Measurements from ENCODE around the gene COL4A1.

- TF ChIP-seq JUN (IDR thresholded peaks at IDR 0.05), result no peak
- TF ChIP-seq ZFP36 (IDR thresholded peaks at IDR 0.05; ENCODE audit: borderline replicate concordance, partially characterized antibody), result no peak
- no peak for TF ChIP-seq NR3C1 (IDR thresholded peaks at IDR 0.05)
- no peak for TF ChIP-seq CTCF (IDR thresholded peaks at IDR 0.05)
- no peak for TF ChIP-seq RAD21 (conservative IDR thresholded peaks at IDR 0.05 in 1 of 2, IDR thresholded peaks at IDR 0.05 in 1 of 2)
- no peak for TF ChIP-seq SREBF2 (IDR thresholded peaks at IDR 0.05)
- TF ChIP-seq RFX5 (IDR thresholded peaks at IDR 0.05), result no peak
These were observed 66.6 kb downstream of the COL4A1 start for GRCh38 chr13:110240352-110240751.

All from A549 (cell line).